HG03469 (cell line): Measurements from ENCODE around the gene GPR35.
"Not testable (repeated sequence)": the region's sequence is repeated elsewhere in the genome, so short reads cannot be mapped to it uniquely, and the experiment has no call there.

Source experiments
- ATAC-seq: cut with Tn5 transposase; IDR thresholded peaks from one replicate; pipeline ENCODE4 v1.9.1; 2021; ENCODE audit warnings: mild to moderate bottlenecking, moderate library complexity, moderate number of reproducible peaks; ENCODE audit not compliant: unreplicated experiment

The GPR35 gene

DNA sequence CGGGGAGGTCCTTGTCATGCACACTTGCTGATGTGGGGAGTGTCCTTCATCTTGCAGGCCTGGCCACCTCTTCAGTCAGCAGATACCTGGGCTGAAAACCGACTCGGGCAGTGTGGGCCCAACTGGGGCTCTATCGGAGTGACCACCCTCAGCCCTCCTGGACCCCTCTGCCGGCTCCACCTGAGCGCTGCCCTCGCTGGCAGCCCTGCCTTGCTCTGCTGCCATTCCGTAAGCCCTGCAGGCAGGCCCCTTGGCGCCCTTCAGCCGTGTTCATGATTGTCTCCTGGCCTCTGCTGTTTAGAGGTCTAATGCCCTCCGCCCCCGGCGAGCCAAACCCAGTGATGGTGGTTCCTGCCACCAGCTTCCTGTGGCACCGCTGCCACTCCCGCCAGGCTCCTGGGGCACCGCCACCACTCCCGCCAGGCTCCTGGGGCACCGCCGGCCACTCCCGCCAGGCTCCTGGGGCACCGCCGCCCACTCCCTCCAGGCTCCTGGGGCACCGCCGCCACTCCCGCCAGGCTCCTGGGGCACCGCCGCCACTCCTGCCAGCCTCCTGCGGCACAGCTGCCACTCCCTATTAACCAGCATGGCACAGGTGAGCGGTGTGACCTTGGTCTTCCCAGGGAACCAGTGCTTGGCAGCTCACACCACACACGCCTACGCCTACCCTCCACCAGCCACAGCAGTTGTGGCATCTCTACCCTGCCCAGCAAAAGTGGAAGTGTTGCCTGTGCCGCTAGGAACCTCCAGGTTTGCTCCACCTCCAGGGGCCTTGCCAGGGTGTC, 22.8 kb upstream of the GPR35 start:
- ATAC-seq: no peak

DNA sequence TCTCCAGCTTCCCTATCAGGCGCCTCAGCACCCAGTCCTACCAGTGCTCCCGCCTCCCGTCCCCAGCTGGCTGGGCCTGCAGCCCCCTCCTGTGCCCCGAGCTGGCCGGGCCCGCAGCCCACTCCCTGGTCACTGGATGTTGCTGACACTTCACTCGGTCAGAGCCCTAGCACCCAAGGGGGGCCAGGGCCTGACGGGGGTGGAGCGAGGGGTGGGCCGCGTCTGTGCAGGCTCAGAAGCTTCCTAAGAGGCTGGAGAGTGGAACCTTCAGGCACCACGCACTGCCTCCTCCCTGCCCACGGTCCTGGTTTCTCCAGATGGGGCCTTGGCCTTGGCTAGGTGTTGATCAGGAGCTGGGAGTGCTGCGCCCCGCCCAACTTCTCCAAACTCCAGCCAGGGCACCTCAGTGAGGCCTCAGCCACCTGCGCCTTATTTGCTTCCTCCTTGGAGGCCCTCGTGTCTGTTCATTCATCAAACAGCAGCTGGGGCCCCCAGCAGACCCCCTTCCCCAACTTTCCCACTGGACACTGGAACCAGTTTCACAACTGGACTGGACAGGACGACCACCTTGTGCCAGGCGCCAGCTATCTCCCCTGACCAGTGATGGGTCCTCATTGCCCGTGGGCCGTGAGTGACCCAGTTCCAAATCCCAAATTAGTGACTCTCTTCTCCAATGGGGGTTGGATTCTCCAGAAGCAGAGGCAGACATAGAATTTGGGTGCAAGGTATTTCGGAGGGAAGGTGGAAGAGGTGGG, 22.0 kb upstream of the GPR35 start:
- no peak for ATAC-seq

DNA sequence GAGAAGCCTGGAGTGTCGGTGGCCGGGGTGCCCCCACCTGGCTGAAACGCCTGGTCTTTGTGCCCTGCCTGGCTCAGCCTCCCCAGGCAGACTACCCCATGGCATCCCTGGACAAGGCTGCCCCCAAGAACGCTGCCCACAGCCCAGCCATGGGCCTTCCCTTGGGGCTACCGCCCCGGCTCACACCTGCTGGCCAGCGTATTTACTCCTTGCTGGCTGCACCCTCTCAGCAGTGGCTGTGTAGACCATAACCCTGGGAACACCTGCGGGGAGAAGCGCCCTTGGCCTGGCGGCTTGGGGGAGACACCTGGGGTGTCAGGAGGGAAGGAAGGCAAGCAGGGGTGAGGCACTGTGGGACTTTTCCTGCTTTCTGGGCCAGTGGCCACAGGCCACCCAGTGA, 21.4 kb upstream of the GPR35 start:
- ATAC-seq: no peak

DNA sequence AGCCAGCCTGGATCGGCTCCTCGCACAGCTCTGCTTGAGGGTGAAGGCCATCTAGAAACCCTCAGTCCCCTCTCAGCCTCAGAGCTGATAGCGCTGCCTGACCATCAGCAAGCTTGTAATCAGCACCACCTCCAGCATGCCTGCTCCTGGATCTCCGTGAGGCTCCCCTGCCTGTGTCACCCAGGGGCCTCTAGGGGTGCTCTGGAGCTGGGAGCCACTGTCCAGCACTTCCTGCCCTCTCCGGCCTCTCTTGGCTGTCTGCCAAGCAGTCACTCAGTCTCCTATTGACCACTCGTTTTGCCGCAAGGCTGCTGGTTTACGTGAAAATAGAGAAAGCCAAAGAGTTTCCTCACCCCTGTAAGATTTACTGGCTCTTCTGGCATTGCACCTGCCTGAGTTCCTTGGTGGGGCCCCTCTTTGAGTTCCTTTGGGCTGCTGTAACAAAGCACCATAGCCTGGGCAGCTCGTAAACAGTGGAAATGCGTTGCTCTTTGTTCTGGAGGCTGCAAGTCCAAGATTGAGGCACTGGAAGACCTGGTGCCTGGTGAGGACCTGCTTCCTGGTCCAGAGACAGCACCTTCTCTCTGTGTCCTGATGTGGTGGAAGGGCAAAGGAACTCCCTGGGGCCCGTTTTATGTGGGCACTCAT, 20.9 kb upstream of the GPR35 start:
- ATAC-seq: no peak

DNA sequence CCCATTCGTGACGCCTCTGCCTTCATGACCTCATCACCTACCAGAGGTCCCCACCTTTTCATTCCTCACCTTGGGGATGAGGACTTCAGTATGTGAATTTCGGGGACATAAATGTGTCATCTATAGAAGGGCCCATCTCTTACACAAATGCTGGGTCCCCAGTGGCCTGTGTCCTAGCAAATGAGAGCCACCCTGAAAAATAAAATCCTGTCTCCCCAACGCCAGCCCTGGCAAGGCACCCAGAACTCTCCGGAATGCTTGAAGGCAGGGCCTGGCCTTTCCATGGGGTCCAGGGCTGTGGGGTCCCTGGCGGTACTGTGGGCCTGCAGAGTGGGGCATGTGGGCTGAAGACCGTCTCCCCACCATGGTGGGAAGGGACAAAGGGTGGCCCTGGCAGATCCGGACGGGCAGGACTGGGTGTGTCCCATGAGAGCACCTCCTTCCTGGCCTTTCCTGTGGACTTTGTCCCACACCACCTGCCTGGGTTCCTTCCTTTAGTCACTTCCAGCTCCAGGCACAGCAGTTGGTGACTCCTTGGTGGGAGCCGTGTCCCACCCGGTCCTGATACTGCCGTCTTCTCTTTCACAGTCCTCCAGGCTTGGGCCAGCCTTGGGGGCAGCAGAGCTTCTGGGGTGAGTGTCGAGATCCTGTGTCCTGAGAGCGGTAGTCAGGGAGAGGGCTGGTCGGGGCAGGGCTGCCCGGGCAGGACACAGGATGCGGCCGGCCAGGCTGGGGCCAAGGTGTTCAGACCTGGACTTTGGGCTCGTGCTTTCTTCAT, 20.2 kb upstream of the GPR35 start:
- no peak for ATAC-seq

DNA sequence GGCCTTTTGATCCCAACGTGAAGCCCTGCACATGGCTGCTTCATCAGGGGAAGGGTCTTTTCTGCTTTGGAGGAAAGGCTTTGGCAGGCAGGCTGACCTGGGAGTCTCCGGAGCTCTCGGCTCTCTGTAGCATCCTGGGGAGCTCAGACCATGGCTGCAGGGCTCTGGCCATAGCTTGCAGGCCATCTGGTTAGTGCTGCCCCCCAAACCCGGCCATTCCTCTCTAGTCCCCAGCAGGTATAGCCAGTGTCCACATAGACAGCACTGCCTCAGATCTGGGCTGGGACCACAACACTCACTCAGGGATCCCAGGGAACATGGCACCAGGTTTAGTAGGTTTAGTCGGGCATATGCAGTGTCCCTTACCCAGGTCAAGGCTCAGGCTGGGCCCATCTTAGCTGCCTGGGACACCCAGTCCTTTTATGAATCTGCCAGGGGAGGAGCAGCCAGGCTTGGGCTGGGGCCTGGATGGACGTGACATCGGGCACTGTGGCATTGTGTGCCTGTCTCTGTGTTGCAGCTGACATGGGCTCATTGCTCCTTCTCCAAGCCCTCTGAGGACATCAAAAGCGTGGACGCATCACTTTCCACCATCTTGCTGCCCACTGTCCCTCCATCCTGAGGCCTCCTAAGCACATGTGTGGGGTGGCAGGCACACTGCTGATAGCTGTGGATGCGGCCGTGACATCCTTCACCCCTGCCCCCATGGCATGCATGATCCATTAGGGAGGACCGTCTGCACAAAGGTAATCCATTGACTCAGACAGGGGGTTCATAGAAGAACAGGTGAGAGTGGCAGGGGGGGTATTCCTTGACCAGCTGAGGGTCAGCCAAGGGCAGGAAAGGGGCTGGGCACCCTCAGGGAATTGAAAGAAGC, 19.2 kb upstream of the GPR35 start:
- ATAC-seq: no peak

DNA sequence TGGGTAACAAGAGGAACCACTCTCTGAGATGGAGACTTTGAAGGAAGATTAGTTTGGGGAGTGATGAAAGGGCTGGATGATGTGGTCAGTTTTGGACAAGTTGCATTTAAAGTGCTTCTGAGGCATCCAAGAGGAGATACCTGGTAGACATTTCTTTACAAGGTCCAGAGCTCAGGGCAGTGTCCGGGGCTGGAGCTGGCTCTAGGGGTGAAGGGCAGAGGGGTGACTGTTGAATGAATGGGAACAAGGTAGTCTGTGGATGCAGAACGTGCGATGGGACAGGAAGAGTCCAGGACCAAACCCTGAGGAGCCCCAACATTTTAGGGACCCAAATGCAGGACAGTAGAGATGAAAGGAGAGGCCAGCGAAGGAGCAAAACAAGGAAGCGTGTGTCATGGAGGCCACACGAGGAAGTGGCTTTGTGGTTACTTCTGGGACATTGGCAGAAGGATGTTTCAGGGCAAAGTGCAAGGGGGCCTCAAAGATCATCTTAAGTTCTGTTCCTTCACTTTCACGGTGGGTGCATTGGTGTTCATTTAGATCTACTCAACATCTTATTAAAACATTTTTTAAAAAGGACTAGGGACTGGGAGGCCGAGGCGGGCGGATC, 13.6 kb upstream of the GPR35 start:
- no peak for ATAC-seq

DNA sequence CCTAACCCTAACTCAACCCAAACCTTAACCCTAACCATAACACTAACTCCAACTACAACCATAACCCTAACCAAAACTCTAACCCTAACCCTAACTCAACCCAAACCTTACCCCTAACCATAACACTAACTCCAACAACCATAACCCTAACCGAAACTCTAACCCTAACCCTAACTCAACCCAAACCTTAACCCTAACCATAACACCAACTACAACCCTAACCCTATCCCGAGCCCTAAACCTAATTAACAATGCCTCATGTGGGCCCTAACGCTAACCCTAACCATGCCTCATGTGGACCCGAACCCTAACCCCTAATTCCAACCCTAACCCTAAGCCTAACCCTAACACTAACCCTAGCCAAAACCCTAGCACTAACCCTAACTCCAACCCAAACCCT, 11.5 kb upstream of the GPR35 start:
- no peak for ATAC-seq

DNA sequence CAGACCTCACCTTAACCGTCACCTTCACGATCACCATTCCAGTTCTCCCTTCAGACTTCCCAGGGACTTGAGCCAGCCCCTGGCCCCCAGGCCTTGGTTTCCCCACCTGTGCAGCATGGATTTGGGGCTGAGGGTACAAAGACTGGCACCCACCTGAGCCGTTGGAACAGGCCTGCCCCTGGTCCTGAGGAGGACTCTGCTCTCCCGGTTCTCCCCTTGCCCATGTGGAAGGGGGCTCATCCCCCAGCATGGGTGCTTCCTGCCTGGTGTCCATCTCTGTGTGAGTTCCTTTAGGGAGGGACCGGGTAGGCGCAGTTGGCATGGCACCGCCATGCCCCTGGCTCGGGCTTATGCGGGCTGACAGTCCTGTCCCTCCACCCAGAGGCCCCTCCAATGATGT, 10.9 kb upstream of the GPR35 start:
- no peak for ATAC-seq

DNA sequence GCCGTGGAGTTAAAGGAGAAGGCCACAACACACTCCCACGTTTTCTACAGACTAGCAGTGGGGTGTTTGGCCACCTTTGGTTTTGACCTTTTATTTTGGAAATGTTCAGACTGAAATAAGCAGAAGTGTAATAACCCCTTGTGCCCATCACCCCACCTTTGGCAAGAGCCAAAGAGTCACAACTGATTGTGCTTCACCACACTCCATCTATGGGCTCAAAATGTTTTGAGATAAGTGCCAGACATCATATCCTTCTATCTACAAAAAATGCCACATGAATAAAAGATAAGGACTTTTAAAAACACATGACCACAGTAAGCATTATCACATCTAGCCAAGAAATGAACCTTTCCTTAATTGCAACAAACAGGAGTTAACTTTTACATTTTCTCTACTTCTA, 9.9 kb upstream of the GPR35 start:
- no peak for ATAC-seq

DNA sequence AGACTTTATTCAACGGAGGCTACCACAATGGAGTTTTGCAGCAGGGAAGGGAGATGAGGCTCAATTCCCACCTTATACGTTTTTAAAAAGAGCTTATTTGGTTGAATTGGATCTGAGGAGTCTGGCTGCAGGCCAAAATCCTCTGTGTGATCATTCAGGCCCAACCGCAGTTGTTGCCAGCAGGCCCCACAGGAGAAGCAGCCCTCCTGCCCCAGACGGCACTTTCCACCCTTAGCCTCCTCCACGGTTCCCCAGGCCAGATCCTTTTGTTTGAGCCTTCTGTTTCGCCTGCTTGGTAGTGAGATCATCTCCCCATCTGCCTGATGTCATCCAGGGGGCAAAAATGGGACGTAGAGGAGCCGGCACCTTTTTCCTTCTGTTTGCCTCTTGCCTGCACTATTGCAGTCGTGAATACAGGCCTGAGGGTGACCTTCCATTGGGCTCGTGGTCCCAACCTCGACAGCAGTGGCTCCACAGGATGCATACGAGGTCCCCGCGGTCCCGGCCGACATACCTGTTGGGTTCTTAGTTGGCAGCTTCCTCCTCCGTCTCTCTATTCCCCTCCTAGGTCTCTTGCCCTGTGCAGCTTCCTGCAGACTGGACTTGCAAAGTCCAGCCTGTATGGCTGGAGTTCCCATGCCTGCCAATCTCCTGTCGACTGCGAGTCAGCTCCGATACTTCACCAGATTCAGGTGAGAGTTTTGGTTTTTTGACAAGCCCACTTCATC, 9.3 kb upstream of the GPR35 start:
- ATAC-seq: no peak

DNA sequence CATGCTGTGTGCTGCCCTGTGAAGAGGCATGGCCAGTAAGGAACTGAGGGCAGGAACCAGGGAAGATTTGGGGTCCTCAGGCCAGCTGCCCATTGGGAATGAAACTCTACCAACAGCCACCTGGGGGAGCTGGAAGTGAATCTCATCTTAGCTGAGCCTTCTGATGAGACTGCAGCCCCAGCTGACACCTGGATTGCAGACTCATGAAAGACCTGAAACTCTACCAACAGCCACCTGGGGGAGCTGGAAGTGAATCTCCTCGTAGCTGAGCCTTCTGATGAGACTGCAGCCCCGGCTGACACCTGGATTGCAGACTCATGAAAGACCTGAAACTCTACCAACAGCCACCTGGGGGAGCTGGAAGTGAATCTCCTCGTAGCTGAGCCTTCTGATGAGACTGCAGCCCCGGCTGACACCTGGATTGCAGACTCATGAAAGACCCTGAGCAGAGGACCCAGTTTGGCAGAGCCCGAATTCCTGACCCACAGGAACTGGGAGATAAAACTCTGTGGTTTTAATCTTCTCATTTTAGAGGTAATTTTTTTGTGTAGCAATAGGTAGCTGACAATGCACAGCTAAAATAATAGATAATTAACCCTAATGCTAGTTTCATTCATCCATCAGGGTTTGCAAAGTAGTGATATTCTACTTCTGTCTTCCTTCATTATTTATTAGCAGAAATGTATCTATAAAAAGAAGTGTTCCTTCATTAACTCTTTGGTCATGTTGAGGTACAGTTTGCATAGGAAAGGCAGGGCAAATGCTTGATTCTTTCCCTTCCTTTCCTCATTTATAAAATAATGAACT, 8.2 kb upstream of the GPR35 start:
- ATAC-seq: not testable (repeated sequence)

DNA sequence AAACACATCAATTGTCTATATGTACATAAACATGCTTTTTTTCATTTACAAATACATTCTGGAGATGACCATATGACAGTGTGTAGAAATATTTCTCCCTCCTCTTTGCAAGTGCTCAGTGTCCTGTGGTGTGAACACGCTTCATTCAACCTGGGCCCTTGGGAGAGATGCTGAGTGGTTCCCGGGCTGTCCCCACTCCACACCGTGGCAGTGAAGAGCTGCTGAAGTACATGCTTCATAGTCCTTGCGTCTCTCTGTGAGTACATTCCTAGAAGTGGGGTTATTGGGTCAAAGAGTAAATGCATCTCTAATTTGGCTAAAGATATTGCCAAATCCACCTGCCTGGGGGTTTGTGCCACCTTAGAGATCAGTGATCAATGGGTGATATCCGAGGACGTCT, 6.5 kb upstream of the GPR35 start:
- ATAC-seq: no peak

DNA sequence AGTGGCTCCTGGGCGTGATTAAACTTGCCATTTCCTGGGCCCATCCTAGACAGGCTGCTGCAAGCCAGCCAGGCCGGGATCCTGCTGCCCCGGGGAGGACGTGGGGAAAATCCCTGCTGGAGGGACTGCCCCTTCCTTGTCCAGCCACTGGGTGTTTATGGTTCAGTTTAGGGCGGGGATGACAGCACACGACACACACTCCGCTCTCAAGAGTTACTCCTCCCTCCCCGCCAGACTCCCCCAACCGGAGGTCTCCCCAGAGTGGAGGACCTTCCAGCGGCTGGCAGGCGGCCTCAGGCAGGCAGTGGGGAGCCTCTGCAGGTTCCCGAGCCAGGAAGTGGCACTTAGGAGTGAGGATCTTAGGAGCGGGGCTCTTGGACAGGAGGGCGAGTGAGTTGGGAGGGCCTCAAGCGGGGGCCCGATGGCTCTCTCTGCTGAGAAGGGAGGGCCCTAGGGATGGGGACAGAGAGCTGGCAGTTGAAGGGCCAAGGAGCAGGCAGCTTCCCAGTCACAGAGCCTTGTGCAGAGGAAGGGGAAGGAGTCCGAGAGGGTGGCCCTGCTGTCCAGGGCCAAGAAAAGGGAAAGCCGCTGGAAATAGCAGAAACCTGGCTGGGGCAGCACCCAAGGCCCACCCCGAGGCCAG, 5.7 kb upstream of the GPR35 start:
- no peak for ATAC-seq

DNA sequence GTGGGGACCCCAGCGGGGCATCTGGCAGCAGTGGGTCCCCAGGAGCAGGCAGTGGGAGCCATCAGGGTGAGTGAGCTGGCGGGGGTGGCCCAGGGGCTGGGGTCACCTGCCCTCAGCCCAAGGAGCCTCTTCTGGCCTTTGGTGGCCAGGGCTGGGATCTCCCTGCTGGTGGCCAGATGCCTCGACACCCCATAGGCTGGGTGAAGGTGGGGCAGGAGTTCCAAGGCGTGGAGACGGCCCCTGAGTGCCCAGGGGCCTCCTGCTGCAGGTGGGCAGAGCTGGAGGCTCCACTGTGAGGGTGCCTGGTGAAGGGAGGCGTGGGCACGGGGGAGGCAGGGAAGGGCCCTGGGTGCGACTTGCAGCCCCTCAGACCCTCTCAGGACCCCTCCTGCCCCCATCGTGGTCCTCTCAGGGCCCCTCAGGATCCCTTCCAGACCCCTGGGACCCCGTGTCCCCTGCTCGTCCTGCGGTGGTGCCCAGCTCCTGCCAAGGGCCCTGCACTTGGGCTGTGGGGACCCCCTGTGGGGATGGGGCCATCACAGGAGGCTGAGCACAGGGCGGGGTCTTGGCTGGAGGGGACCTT, 5.0 kb upstream of the GPR35 start:
- ATAC-seq: no peak

DNA sequence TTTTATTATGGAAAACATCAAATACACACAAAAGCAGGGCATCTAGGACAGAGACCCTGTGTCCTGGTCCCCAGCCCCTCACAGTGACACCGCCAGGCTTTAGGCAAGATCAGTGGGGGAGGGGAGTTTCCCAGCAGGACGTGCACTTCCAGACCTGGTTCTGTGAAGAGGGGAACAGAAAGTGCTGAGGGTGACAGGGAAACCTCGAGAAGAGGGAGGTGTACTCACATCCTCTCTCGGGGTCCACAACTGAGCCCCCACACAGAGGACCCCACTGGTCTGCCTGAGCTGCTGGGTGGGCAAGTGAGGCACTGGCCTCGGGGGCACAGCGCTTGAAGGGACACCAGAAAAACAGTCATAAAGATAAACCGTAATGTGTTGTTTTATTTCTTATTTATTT, 4.4 kb upstream of the GPR35 start:
- ATAC-seq: no peak

DNA sequence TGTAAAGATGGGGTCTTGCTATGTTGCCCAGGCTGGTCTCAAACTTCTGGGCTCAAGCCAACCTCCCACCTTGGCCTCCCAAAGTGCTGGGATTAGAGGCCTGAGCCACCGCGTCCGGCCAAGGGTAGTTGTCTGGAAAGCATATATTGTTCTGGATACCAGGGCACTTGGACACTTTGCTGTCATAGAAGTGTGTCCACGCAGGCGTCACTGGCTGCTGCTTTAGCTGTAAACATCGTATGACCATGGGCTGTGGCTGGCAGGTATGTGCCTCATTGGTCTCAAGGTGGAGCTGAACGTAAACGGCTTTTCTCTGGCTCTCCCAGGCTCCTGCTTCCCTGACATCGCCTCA, 3.2 kb upstream of the GPR35 start:
- no peak for ATAC-seq
